Activated CD4-positive, alpha-beta T cell treated with anti-CD3 and anti-CD28 coated beads, Interleukin-2, amount 50 U/mL, for 48 hours (primary cell): ENCODE data around the gene LGR6.
"Not testable (repeated sequence)": the region's sequence is repeated elsewhere in the genome, so short reads cannot be mapped to it uniquely, and the experiment has no call there.

Source experiments
- DNase-seq, 2 experiments: peaks; one replicate each; pipeline ENCODE4 v3.0.0-alpha.2; 2020

LGR6 gene

GRCh38 chr1:202193614-202194327, at the start of gene LGR6:
Gene LGR6 (plus strand): TSS chr1:202193799. CDS start chr1:202193990, 191 bp downstream.
- no peak for DNase-seq

GRCh38 chr1:202144402-202145067, 49.1 kb upstream of the LGR6 start, which contains the start of gene ARL8A:
Gene ARL8A (minus strand): TSS chr1:202144737. CDS start chr1:202144572, 165 bp downstream.
- peak; percentile 70 to 77 for DNase-seq

GRCh38 chr1:202145068-202145743, 48.4 kb upstream of the LGR6 start:
- peak; percentile 55 to 66 for DNase-seq

GRCh38 chr1:202145744-202146140, 47.9 kb upstream of the LGR6 start:
- DNase-seq: not testable (repeated sequence)

- no peak for DNase-seq
Observed at GRCh38 chr1:202146279-202146678, 47.3 kb upstream of the LGR6 start.

- DNase-seq: no peak
Observed at GRCh38 chr1:202146993-202147392, 46.6 kb upstream of the LGR6 start.

- DNase-seq: no peak
Observed at GRCh38 chr1:202148391-202148790, 45.2 kb upstream of the LGR6 start.

- DNase-seq: no peak
Observed at GRCh38 chr1:202149566-202149965, 44.0 kb upstream of the LGR6 start.

- no peak for DNase-seq
Observed at GRCh38 chr1:202150187-202150586, 43.4 kb upstream of the LGR6 start.

GRCh38 chr1:202150602-202151001, 43.0 kb upstream of the LGR6 start:
- DNase-seq: no peak

GRCh38 chr1:202151045-202151444, 42.6 kb upstream of the LGR6 start:
- no peak for DNase-seq

GRCh38 chr1:202152399-202152798, 41.2 kb upstream of the LGR6 start:
- no peak for DNase-seq

GRCh38 chr1:202153284-202153683, 40.3 kb upstream of the LGR6 start:
- DNase-seq: no peak

GRCh38 chr1:202154148-202154765, 39.3 kb upstream of the LGR6 start:
- DNase-seq: no peak

GRCh38 chr1:202154766-202155477, 38.7 kb upstream of the LGR6 start:
- DNase-seq: peak; percentile 53 to 62

GRCh38 chr1:202155478-202156021, 38.0 kb upstream of the LGR6 start:
- no peak for DNase-seq

GRCh38 chr1:202156590-202156989, 37.0 kb upstream of the LGR6 start:
- no peak for DNase-seq

- DNase-seq: no peak
Observed at GRCh38 chr1:202157945-202158344, 35.7 kb upstream of the LGR6 start.

- peak; percentile 58 to 65 for DNase-seq
Observed at GRCh38 chr1:202158810-202159533, 34.6 kb upstream of the LGR6 start.

GRCh38 chr1:202159534-202160371, 33.8 kb upstream of the LGR6 start:
- DNase-seq: peak; percentile 79 to 85
